Omental fat pad (tissue), 4 donors: ENCODE data around the gene MAPK12. TPM values are rescaled to one million over a fixed set of nuclear protein-coding genes. Genes with fewer than 3 reads are reported as not detected.

Experiments
- ATAC-seq: fragments of 150-250 bp; one replicate; pipeline ENCODE4 v1.9.1; 2016; ENCODE audit warnings: mild to moderate bottlenecking, moderate library complexity; ENCODE audit not compliant: low FRiP score
- DNase-seq: peaks from one replicate; pipeline ENCODE4 v3.0.0-alpha.2; 2019; ENCODE audit warnings: low spot score
- CTCF ChIP-seq, 3 donors: fragments of 450-650 bp; IDR thresholded peaks; one replicate each; pipeline ENCODE4 v1.5.1; 2016 to 2017; ENCODE audit warnings: antibody characterized with exemption in 3 of 3, mild to moderate bottlenecking in 3 of 3, moderate library complexity in 2 of 3
- total RNA-seq, 4 donors: library from RNA; depleted of rRNA; stranded (reverse); fragments of >200 nt; gene quantifications; one replicate each; pipeline ENCODE4 v1.1.0, GENCODE V29; 2016

MAPK12 gene
- total RNA-seq: 10 to 100 TPM in 3 of 4 donors, 1 to 10 TPM in 1; 7.9 to 31.1 (median 17.8) TPM

- TF ChIP-seq CTCF (IDR thresholded peaks at IDR 0.05): no peak
- DNase-seq (no peak), ATAC-seq (peak; percentile 27)
These were observed at the start of gene MAPK12 for GRCh38 chr22:50261615-50262459. Gene MAPK12 (minus strand): TSS chr22:50261683. CDS start chr22:50261509, 174 bp downstream.

DNA sequence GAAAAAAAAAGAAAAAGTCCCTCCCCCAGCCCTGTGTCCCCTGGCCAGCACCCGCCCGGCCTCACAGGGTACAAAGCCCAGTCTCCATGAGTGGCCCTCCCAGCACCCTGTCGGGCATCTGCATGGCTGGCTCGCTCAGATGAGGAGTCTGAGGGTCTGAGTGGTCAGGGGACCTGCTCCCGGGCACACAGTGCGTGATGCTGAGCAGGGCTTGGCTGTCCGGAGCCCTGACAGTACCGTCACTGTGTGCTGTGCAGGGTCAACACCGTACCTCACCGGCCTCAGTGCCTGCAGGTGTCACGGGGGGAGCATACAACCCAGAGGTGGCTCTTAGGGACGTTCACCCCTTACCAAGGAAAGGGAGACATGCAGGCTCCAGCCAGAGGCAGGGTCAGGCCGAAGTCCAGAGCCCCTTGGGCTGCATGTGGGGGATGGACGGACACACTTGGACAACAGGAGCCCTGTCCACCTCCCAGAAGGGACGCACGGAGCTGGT, 49.5 kb upstream of the MAPK12 start:
- TF ChIP-seq CTCF (IDR thresholded peaks at IDR 0.05): no peak
- no peak for ATAC-seq
- no peak for DNase-seq

- no peak for DNase-seq
- ATAC-seq: no peak
These were observed 48.7 kb upstream of the MAPK12 start for GRCh38 chr22:50310031-50310722.

GRCh38 chr22:50309601-50309991, 48.1 kb upstream of the MAPK12 start:
- TF ChIP-seq CTCF (IDR thresholded peaks at IDR 0.05): no peak
- no peak for DNase-seq
- no peak for ATAC-seq

More at GRCh38 chr22:50310031-50310722, 48.7 kb upstream of the MAPK12 start:
- no peak for TF ChIP-seq CTCF (IDR thresholded peaks at IDR 0.05)

DNA sequence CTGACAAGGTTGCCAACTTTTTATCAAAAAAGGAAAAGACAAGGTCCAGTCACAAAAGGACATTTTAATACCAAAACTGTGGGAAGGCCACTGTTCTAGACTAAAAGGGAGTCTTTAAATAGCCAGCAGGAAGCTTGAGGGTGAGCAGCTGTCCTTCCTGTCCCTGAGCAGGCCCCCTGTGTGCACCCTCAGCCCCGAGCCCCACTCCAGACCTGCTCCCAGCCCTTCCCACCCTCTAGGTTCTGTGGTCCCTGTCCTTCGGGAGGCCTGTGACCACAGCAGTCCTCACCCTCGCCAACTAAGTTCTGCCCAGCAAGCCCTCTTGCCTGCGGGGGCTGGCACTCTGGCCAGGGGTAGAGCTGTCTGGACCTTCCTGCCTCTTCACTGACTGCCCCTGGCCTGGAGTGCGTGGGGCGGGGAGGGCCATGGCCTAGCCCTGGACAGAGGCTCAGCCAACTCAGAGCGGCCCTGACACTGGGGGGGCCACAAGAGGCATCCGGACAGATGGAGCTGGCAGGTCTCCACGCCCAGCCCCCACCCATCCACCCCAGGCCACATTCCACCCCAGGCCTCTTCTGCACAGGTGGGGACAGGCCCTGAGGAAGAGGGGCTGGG, 47.6 kb upstream of the MAPK12 start:
- DNase-seq (no peak), ATAC-seq (no peak)
- TF ChIP-seq CTCF (IDR thresholded peaks at IDR 0.05): no peak

GRCh38 chr22:50308597-50308935, 47.1 kb upstream of the MAPK12 start:
- peak; percentile 5 for ATAC-seq
- DNase-seq: no peak
- no peak for TF ChIP-seq CTCF (IDR thresholded peaks at IDR 0.05)
